Urinary bladder (tissue), 4 donors: Measurements from ENCODE around the gene SPATA12. TPM values are rescaled to one million over a fixed set of nuclear protein-coding genes. Genes with fewer than 3 reads are reported as not detected.

Experiments
- DNase-seq: peaks from one replicate; pipeline ENCODE4 v3.0.0-alpha.2; 2015; ENCODE audit errors: extremely low spot score
- H3K27ac ChIP-seq: one replicate; pipeline ENCODE4 v1.5.1; 2013; ENCODE audit warnings: low read depth, mild to moderate bottlenecking, moderate library complexity
- H3K36me3 ChIP-seq: one replicate; pipeline ENCODE4 v1.6.1; 2013; ENCODE audit warnings: mild to moderate bottlenecking, moderate library complexity; ENCODE audit not compliant: insufficient read depth
- H3K4me1 ChIP-seq: one replicate; pipeline ENCODE4 v1.6.1; 2013; ENCODE audit warnings: mild to moderate bottlenecking, moderate library complexity; ENCODE audit not compliant: insufficient read depth
- H3K4me3 ChIP-seq: one replicate; pipeline ENCODE4 v1.5.1; 2013; ENCODE audit warnings: low read depth, low read length
- WGBS: extraction: QIAGEN DNeasy Blood & Tissue Kit; methylation state at CpG from one replicate; pipeline ENCODE4 v1.1.7; 2013; 5-methylcytosine and 5-hydroxymethylcytosine counted together
- polyA plus RNA-seq: library from polyadenylated mRNA; stranded (reverse); fragments of 200-250 nt; gene quantifications from one replicate; pipeline ENCODE4 v1.2.3, GENCODE V29; 2013
- total RNA-seq: library from RNA; depleted of rRNA; stranded (reverse); fragments of >200 nt; gene quantifications from one replicate; pipeline ENCODE4 v1.2.3, GENCODE V29; 2014
- donor health status: healthy with polysubstance abuse.
- donor health status: healthy.

Gene SPATA12
- total and polyA plus RNA-seq, 2 donors, result 0.09 TPM; not detected in 1

DNA sequence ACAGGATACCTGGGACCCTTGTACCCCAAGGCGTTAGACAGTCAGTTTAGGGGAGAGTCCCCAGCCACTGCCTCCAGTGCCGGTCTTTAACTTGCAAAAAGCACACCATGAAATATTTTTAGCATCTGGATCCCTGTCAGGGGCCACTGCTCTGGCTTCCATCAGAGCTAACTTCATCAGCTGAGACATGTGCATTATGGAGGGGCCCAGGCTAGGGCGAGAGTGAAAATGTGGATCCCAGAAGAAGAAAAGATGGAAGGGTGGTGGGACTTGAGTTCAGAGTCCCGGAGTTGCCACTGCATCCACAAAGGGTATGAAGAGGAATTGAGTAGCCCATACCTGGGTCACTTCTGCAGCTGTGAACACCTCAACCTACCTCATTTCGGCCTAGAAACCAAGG is 23.5 kb upstream of the SPATA12 start:
- Histone ChIP-seq H3K4me3 (no peak overlapping the region), H3K36me3 (no peaks in the 10 kb centered on the region), H3K27ac (no peak overlapping the region), H3K4me1 (no peaks in the 10 kb centered on the region)
- 70% methylated on average over 5 of the region's 5 CpGs for WGBS
- DNase-seq, result no peak

DNA sequence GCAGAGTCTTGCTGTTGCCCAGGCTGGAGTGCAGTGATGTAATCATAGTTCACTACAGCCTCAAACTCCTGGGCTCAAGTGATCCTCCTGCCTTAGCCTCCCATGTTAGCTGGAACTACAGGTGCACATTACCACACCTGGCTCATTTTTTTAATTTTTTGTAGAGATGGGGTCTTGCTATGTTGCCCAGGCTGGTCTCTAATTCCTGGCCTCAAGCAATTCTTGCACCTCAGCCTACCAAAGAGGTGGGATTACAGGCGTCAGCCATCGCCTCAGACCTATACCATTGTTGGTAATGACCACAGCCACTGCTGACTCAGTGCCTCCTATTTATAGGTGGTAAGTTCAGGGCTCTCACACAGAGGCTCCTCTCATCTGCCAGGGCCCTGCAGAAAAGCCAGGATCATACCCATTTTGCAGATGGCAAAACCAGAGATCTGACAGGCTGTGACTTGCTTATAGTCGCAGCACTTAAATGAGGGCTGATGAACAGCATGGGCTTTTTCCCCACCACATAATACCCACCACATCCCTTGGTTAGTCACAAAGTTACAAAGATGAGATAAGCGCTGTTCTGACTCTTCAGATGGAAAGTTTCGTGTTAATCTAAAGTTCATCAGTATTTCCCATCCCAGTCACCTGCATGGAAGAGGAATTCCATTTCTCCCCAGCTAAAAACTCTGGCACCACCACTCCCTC is 21.8 kb upstream of the SPATA12 start:
- Histone ChIP-seq H3K36me3 (no peaks in the 10 kb centered on the region), H3K4me1 (no peaks in the 10 kb centered on the region), H3K4me3 (no peak overlapping the region), H3K27ac (no peak overlapping the region)
- no peak for DNase-seq
- 94% methylated on average over 5 of the region's 5 CpGs for WGBS

DNA sequence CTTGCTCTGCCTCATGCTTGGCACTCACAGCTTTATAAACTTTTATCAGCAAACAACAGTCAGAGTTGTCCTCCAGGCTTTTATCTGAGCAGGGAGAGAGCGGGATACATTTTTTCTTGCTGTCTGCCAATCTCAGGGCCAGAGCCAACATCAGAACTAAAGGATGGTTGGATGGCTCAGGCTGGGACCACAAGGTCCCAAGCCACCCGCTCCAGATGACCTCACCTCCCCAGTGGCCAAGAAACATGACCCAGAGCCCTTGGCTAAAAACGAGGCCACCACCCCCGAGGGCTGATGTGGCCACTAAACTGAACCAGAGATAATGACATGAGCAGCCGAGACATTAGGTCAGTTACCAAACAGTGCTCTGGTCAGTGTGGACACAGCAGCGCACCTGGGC is 18.8 kb upstream of the SPATA12 start:
- H3K27ac ChIP-seq, result no peak overlapping the region
- no peaks in the 10 kb centered on the region for H3K4me1 ChIP-seq
- DNase-seq, result no peak
- 56% methylated on average over 6 of the region's 6 CpGs for WGBS
- no peaks in the 10 kb centered on the region for H3K36me3 ChIP-seq
- no peak overlapping the region for H3K4me3 ChIP-seq

DNA sequence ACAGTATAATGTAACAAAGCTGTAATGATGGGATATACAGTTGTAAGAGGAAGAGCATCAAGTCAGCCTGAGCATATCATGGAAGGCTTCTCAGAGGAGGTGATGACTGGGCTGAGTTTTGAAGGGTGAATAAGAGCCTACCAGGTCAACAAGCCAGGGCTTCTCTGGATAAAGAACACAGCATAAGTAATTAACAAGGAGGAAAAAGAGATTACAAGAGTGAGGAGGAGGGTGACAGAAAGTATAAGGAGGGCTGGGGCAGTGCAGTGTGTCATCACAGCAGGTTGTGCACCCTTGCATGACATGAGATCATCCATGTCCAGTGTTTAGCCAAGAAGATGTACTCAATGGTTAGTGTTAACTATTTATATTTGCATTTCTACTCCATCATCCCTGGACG is 16.9 kb upstream of the SPATA12 start:
- H3K4me1 ChIP-seq, result no peaks in the 10 kb centered on the region

DNA sequence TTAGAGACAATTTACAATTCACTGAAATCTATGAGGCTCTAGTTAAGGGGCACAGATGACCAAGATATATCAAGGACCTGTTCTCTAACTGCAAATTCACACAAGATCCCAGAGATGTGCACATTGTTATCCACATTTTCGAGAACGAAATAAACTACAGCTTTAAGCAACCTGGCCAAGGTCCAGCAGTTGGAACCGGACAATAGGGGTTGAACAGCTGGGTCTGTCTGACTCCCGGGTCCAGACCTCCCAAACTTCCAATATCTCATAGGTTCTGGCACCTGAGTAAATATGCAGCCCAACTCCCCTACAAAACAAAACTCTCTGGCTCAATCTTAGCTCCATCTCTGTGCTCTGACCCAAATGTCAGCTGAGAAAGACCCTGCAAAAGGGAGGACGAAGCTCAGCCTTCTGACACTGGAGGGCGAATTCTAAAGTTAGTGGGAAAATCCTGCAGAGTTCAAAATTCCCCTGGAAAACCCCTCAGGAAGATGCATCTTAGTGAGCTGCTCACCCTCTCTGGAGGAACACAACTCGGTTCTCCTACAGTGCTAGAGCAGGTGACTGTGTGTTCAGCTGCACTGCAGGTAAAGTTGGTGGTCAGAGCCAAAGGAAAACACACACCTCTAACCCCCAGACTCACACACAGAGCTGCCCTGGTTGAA is 14.2 kb upstream of the SPATA12 start:
- no peak for DNase-seq
- H3K36me3 ChIP-seq, result no peaks in the 10 kb centered on the region
- WGBS, result 31% methylated on average over 7 of the region's 7 CpGs
- H3K4me1 ChIP-seq, result no peaks in the 10 kb centered on the region
- H3K4me3 ChIP-seq, result no peak overlapping the region
- no peak overlapping the region for H3K27ac ChIP-seq

More for the DNA sequence above, 16.9 kb upstream of the SPATA12 start:
- WGBS, result 0% methylated on average over 1 of the region's 1 CpG
- no peak for DNase-seq
- H3K27ac ChIP-seq, result no peak overlapping the region
- H3K4me3 ChIP-seq, result no peak overlapping the region
- no peaks in the 10 kb centered on the region for H3K36me3 ChIP-seq

DNA sequence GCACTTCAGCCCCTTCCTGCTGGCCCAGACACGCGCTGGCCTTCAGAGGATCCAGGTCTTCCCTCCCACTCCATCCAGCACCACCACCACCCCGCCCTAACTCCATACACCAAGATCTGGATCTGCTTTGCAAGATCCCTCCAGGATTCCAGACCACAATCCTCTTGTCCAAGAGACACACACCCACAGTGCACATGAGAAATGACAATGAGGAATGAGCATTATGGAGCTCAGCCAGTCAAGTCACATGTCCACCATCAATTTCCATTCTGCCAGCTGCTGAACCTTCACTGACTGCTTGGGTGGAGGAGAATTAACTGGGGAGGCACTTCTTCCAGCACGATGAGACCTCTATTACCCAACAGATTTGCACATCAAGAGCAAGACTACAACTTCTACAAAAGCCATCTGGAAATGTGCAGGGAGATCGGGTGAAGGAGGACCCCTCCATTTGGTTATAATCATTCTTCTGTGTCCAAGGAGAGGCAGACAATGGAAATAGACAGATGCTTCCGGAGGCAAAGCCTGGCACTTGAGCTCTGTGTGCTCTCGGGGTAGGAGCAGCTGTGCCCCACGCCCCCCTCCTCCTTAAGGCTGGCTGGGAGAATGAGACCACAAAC is 12.3 kb upstream of the SPATA12 start:
- no peak for DNase-seq
- H3K4me1 ChIP-seq, result no peaks in the 10 kb centered on the region
- H3K4me3 ChIP-seq, result no peak overlapping the region
- no peaks in the 10 kb centered on the region for H3K36me3 ChIP-seq
- WGBS, result 48% methylated on average over 8 of the region's 8 CpGs
- H3K27ac ChIP-seq, result peak overlapping the region; percentile 33

DNA sequence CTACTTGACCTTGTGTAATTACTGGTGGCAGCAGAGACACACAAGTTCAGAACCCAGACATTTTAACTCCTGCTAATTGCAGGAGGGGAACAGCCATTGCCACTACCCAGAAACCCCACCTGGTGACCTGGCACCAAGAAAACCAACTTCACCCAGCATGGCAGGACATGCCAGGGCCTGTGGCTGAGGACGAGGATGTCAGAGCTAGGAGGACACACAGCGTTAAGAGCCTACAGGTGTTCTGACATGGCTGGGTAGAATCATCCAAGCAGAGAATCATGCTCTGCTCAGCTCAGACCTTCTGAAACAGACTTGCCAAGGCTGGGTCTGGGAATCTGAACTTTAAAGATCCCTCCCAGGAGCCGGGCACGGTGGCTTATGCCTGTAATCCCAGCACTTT is 11.7 kb upstream of the SPATA12 start:
- Histone ChIP-seq H3K4me1 (no peaks in the 10 kb centered on the region), H3K27ac (no peak overlapping the region), H3K4me3 (no peak overlapping the region), H3K36me3 (no peaks in the 10 kb centered on the region)
- DNase-seq, result no peak
- 84% methylated on average over 4 of the region's 4 CpGs for WGBS

DNA sequence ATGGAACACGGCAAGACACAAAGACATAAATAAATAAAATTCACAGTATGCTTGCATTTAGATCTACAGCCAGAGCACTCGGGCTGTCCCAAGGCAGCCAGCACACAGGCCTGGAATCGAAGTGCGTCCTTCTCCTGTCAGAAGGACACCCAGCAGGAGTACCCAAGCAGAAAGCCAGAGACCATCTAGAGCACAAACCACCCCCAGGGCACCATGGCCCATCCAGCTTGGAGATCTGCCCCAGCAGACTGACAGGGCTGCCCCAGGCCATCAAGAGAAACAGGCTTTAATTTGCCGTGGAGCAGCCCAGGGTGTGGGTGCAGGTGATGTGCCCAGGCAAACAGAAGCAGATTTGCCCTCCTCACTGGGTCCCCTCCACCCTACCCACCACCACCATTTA is 7.8 kb upstream of the SPATA12 start:
- WGBS, result 84% methylated on average over 5 of the region's 5 CpGs
- Histone ChIP-seq H3K36me3 (no peaks in the 10 kb centered on the region), H3K27ac (no peak overlapping the region), H3K4me1 (no peaks in the 10 kb centered on the region), H3K4me3 (no peak overlapping the region)
- no peak for DNase-seq

DNA sequence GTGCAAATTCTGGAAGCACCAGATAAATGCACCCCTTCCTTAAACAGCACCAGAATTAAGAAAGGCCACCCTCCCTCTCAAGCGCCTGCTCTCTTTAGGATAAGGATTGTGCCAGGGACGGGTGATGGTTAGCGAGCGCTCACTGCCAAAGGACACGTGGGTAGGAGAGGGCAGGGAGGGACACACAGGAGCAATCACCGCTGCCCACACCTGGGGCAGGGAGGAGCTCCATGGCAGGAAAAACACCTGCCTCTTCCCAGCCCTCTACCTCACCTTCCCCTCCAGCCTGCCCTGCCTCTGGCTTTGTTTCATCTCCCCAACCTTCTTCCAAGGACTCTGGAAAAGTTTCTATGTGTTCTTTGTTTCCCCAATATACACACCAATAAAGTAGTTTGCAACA is 7.3 kb upstream of the SPATA12 start:
- Histone ChIP-seq H3K36me3 (no peaks in the 10 kb centered on the region), H3K27ac (no peak overlapping the region), H3K4me1 (no peaks in the 10 kb centered on the region), H3K4me3 (no peak overlapping the region)
- 95% methylated on average over 6 of the region's 6 CpGs for WGBS
- DNase-seq, result no peak

DNA sequence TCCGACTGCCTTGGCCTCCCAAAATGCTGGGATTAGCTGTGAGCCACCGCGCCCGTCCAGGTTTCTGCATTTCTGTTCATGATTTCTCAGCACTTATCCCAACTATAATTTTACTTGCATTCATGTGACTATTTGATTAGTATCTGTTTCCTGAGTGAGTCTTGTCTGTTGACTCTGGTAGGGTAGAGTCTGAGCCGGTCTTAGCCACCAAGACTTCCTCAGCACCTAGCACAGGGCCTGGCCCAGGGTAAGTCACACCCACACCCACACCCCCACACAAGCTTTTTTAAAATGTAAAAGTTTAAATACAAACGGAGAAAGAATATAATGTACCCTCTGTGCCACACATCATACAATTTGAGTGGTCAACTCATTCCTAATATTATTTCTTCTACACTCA is 3.1 kb upstream of the SPATA12 start:
- Histone ChIP-seq H3K27ac (no peak overlapping the region), H3K4me1 (no peaks in the 10 kb centered on the region), H3K4me3 (no peak overlapping the region), H3K36me3 (no peaks in the 10 kb centered on the region)
- WGBS, result 72% methylated on average over 6 of the region's 6 CpGs
- DNase-seq, result no peak

DNA sequence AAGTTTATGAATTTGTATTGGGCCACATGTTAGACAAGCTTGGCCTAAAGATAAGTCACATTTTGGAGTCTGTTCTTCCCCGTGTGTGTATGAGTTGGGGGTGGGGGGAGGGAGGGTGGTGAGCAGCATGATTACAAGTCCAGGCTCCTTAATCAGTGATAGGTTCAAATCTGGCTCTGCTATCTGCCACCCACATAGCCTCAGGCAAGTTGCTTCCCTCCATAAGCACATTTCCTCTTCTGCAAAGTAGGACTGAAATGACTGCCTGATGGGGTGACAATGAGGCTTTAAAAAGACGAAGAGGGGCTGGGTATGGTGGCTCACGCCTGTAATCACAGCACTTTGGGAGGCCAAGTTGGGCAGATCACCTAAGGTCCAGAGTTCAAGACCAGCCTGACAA is 1.1 kb upstream of the SPATA12 start:
- no peaks in the 10 kb centered on the region for H3K36me3 ChIP-seq
- 60% methylated on average over 3 of the region's 3 CpGs for WGBS
- no peaks in the 10 kb centered on the region for H3K4me1 ChIP-seq
- H3K27ac ChIP-seq, result no peak overlapping the region
- DNase-seq, result no peak
- H3K4me3 ChIP-seq, result no peak overlapping the region

DNA sequence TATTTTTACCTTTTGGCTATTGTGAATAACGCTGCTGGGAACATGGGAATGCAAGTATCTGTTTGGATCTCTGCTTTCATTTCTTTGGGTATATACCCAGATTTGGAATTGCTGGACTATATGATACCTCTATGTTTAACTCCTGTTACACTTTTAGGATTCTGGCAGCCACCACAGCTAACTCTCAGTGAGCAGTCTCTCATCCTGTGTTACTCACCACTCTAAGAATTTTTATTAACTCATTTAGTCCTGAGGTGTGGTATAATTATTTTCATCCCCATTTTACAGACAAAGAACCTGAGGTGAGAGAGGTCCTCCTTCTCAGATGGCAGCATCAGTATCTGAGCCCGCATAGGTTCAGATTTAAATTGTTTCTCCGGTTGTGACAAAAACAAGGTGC is 1.1 kb downstream of the SPATA12 start:
- no peak for DNase-seq
- Histone ChIP-seq H3K4me3 (no peak overlapping the region), H3K4me1 (no peaks in the 10 kb centered on the region), H3K36me3 (no peaks in the 10 kb centered on the region), H3K27ac (no peak overlapping the region)
- WGBS, result 80% methylated on average over 3 of the region's 3 CpGs

DNA sequence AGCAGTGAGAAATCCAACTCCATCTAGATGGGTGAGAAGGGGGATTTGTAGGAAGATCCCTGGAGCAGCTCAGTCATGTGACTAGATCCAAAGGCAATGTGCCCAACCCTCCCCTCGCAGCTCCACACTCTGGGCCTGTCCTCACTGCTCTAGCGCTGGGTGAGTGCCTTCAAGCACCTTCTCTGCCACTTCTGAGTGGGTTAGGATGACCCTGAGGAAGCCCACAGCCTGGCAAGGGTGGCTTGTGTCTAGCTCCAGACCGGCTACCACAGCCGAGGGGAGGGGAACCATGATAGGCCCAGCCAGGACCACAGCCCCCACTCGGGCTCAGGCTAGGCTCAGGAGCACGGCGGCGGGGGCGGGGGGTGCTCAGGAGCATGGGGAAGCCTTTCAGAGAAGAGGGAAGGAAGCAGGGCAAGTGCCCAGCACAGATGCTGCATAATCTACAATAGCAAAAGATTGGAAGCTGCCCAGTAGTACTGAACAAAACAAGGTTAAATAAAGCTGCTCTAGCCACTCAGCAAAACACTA is 1.7 kb downstream of the SPATA12 start:
- DNase-seq, result no peak
- WGBS, result 22% methylated on average over 9 of the region's 9 CpGs
- H3K36me3 ChIP-seq, result no peaks in the 10 kb centered on the region
- no peaks in the 10 kb centered on the region for H3K4me1 ChIP-seq
- no peak overlapping the region for H3K4me3 ChIP-seq
- no peak overlapping the region for H3K27ac ChIP-seq

DNA sequence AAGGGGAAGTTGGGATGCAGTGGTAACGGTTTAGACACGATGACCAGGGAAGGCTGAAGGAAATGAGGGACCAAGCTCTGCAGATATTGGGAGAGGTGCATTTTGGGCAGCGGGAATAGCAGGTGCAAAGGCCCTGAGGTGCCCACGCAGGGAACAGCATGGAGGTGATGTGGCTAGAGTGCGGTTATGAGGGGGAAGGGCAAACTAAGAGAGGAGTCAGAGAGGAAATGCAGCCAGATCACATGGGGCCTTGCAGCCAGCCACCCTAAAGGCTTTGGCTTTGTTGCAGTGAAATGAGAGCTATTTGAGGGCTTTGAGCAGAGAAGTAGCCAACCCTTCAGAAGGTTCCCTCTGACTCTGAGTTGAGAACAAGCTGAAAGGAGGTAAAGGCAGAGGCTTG is 2.6 kb downstream of the SPATA12 start:
- Histone ChIP-seq H3K27ac (no peak overlapping the region), H3K36me3 (no peaks in the 10 kb centered on the region), H3K4me1 (peaks cover under 1% of the 10 kb centered on the region), H3K4me3 (no peak overlapping the region)
- DNase-seq, result no peak
- 90% methylated on average over 5 of the region's 5 CpGs for WGBS
